ENCODE results near the gene RPUSD1. TPM values are rescaled to one million over a fixed set of nuclear protein-coding genes. Genes with fewer than 3 reads are reported as not detected.

Gene RPUSD1
- polyA plus RNA-seq, 1 donor (not counting 4 experiments of a cell fraction or from before 2014, with no cell fraction given), result 11.9 TPM

GRCh38 chr16:763369-764183 lies 24.6 kb downstream of the RPUSD1 start:
- H3K27ac ChIP-seq (ENCODE audit: control insufficient read depth, insufficient read depth, low read length), result no peak overlapping the region
- no peaks in the 10 kb centered on the region for H3K36me3 ChIP-seq (ENCODE audit: control insufficient read depth in 2 of 2, extremely low read depth in 1 of 2, insufficient read depth in 2 of 2, low read length in 2 of 2)
- H2AFZ ChIP-seq (ENCODE audit: control insufficient read depth, low read length), result no peak overlapping the region
- H3K4me1 ChIP-seq (ENCODE audit: control insufficient read depth, extremely low read depth, insufficient read depth, low read length), result peaks cover 27% of the 10 kb centered on the region
- H3K4me3 ChIP-seq (ENCODE audit: control insufficient read depth in 2 of 3, extremely low read depth in 1 of 3, insufficient read depth in 2 of 3, low read depth in 1 of 3, low read length in 3 of 3), result no peak overlapping the region
- no peaks in the 10 kb centered on the region for H3K9me3 ChIP-seq (ENCODE audit: control insufficient read depth, low read depth, low read length)
- H4K20me1 ChIP-seq (ENCODE audit: control insufficient read depth, extremely low read depth, insufficient read depth, low read length), result no peaks in the 10 kb centered on the region
- dilution Hi-C loops (cut with MboI; ENCODE audit: extremely low pct_ligation_motif_present, low sequenced_read_pairs), result no loop called here
- DNase-seq (ENCODE audit: low read depth, low spot score), result no peak
- no peak overlapping the region for H3K4me2 ChIP-seq (ENCODE audit: control insufficient read depth, extremely low read depth, insufficient read depth, low read depth, low read length)
- H3K9me1 ChIP-seq (ENCODE audit: control insufficient read depth, extremely low read depth, insufficient read depth, low read length), result no peaks in the 10 kb centered on the region
- H3K9ac ChIP-seq (ENCODE audit: control insufficient read depth, extremely low read depth, insufficient read depth, low read length), result no peak overlapping the region
- peaks cover 3% of the 10 kb centered on the region for H3K27me3 ChIP-seq (ENCODE audit: control insufficient read depth, extremely low read depth, insufficient read depth, low read length)
- TF ChIP-seq EZH2 (IDR thresholded peaks at IDR 0.05; ENCODE audit: low read length) (no peak), CTCF (optimal IDR thresholded peaks at IDR 0.05 in 1 of 3, IDR thresholded peaks at IDR 0.05 in 1 of 3, conservative IDR thresholded peaks at IDR 0.05 in 1 of 3; ENCODE audit: extremely low read depth in 1 of 3, insufficient read depth in 2 of 3, low read length in 3 of 3) (no peak)
- no peaks in the 10 kb centered on the region for H3K79me2 ChIP-seq (ENCODE audit: control insufficient read depth, insufficient read depth, low read length)
- FAIRE-seq, result no peak

GRCh38 chr16:762595-763268 lies 25.4 kb downstream of the RPUSD1 start:
- no peaks in the 10 kb centered on the region for H3K36me3 ChIP-seq (ENCODE audit: control insufficient read depth in 2 of 2, extremely low read depth in 1 of 2, insufficient read depth in 2 of 2, low read length in 2 of 2)
- H3K27me3 ChIP-seq (ENCODE audit: control insufficient read depth, extremely low read depth, insufficient read depth, low read length), result peaks cover 3% of the 10 kb centered on the region
- H3K9ac ChIP-seq (ENCODE audit: control insufficient read depth, extremely low read depth, insufficient read depth, low read length), result no peak overlapping the region
- FAIRE-seq, result no peak
- TF ChIP-seq EZH2 (IDR thresholded peaks at IDR 0.05; ENCODE audit: low read length) (no peak), CTCF (optimal IDR thresholded peaks at IDR 0.05 in 1 of 3, IDR thresholded peaks at IDR 0.05 in 1 of 3, conservative IDR thresholded peaks at IDR 0.05 in 1 of 3; ENCODE audit: extremely low read depth in 1 of 3, insufficient read depth in 2 of 3, low read length in 3 of 3) (no peak)
- H3K79me2 ChIP-seq (ENCODE audit: control insufficient read depth, insufficient read depth, low read length), result no peaks in the 10 kb centered on the region
- H4K20me1 ChIP-seq (ENCODE audit: control insufficient read depth, extremely low read depth, insufficient read depth, low read length), result no peaks in the 10 kb centered on the region
- no peaks in the 10 kb centered on the region for H3K9me1 ChIP-seq (ENCODE audit: control insufficient read depth, extremely low read depth, insufficient read depth, low read length)
- H3K4me2 ChIP-seq (ENCODE audit: control insufficient read depth, extremely low read depth, insufficient read depth, low read depth, low read length), result no peak overlapping the region
- dilution Hi-C loops (cut with MboI; ENCODE audit: extremely low pct_ligation_motif_present, low sequenced_read_pairs), result no loop called here
- DNase-seq (ENCODE audit: low read depth, low spot score), result no peak
- no peaks in the 10 kb centered on the region for H3K9me3 ChIP-seq (ENCODE audit: control insufficient read depth, low read depth, low read length)
- H3K4me1 ChIP-seq (ENCODE audit: control insufficient read depth, extremely low read depth, insufficient read depth, low read length), result peaks cover 30% of the 10 kb centered on the region
- no peak overlapping the region for H2AFZ ChIP-seq (ENCODE audit: control insufficient read depth, low read length)
- no peak overlapping the region for H3K27ac ChIP-seq (ENCODE audit: control insufficient read depth, insufficient read depth, low read length)
- no peak overlapping the region for H3K4me3 ChIP-seq (ENCODE audit: control insufficient read depth in 2 of 3, extremely low read depth in 1 of 3, insufficient read depth in 2 of 3, low read depth in 1 of 3, low read length in 3 of 3)

Data from keratinocyte (primary cell).